Astrocyte (in vitro differentiated cells and primary cell): ENCODE results near the gene WWC2. TPM values are rescaled to one million over a fixed set of nuclear protein-coding genes. Genes with fewer than 3 reads are reported as not detected.

Experiments used
- DNase-seq: peaks from one replicate; pipeline ENCODE4 v3.0.0-alpha.2; 2010; ENCODE audit warnings: low read depth
- FAIRE-seq: peaks from 2 replicates; lab custom pipeline; 2011; peaks lifted over from hg19 to GRCh38; lab: Jason Lieb, UNC
- H2AFZ ChIP-seq: 2 replicates; pipeline ENCODE4 v1.6.0; 2012; ENCODE audit warnings: low read depth, low read length, inconsistent platforms
- H3K27ac ChIP-seq: 2 replicates; pipeline ENCODE4 v1.5.1; 2011; ENCODE audit warnings: low read depth, low read length, inconsistent platforms
- H3K27me3 ChIP-seq: 2 replicates; pipeline ENCODE4 v1.6.0; 2011; ENCODE audit warnings: low read length, inconsistent platforms; ENCODE audit not compliant: insufficient read depth
- H3K36me3 ChIP-seq: 2 replicates; pipeline ENCODE4 v1.5.1; 2011; ENCODE audit warnings: low read length, inconsistent platforms; ENCODE audit not compliant: insufficient read depth
- H3K4me1 ChIP-seq: 2 replicates; pipeline ENCODE4 v1.5.1; 2011; ENCODE audit warnings: low read length, inconsistent platforms; ENCODE audit not compliant: insufficient read depth
- H3K4me2 ChIP-seq: 2 replicates; pipeline ENCODE4 v1.6.0; 2012; ENCODE audit warnings: low read length, inconsistent platforms
- H3K4me3 ChIP-seq: 2 replicates; pipeline ENCODE4 v1.5.1; 2011; ENCODE audit warnings: low read depth, mild to moderate bottlenecking, low read length, inconsistent platforms; ENCODE audit not compliant: insufficient read depth
- H3K79me2 ChIP-seq: 2 replicates; pipeline ENCODE4 v1.6.0; 2012; ENCODE audit warnings: mild to moderate bottlenecking, low read length, inconsistent platforms; ENCODE audit not compliant: insufficient read depth
- H3K9ac ChIP-seq: 2 replicates; pipeline ENCODE4 v1.6.0; 2012; ENCODE audit warnings: mild to moderate bottlenecking, low read length, inconsistent platforms
- H3K9me3 ChIP-seq: 2 replicates; pipeline ENCODE4 v1.5.1; 2012; ENCODE audit warnings: low read depth, mild to moderate bottlenecking, low read length, inconsistent platforms; ENCODE audit not compliant: insufficient read depth
- H4K20me1 ChIP-seq: 2 replicates; pipeline ENCODE4 v1.6.0; 2012; ENCODE audit warnings: low read length, inconsistent platforms; ENCODE audit not compliant: insufficient read depth
- H3K27ac Mint-ChIP-seq: one replicate; pipeline ENCODE4 v1.8.0; 2021; ENCODE audit warnings: mild to moderate bottlenecking, mixed read lengths; ENCODE audit not compliant: unreplicated experiment
- H3K27me3 Mint-ChIP-seq: one replicate; pipeline ENCODE4 v1.8.0; 2021; ENCODE audit warnings: low read depth, mixed read lengths; ENCODE audit not compliant: unreplicated experiment
- H3K36me3 Mint-ChIP-seq: one replicate; pipeline ENCODE4 v1.8.0; 2021; ENCODE audit warnings: low read depth, mixed read lengths; ENCODE audit not compliant: unreplicated experiment
- H3K4me1 Mint-ChIP-seq: one replicate; pipeline ENCODE4 v1.8.0; 2021; ENCODE audit warnings: low read depth, mixed read lengths; ENCODE audit not compliant: unreplicated experiment
- H3K4me3 Mint-ChIP-seq: one replicate; pipeline ENCODE4 v1.8.0; 2021; ENCODE audit warnings: mild to moderate bottlenecking, moderate library complexity, mixed read lengths; ENCODE audit not compliant: unreplicated experiment
- H3K9me3 Mint-ChIP-seq: one replicate; pipeline ENCODE4 v1.8.0; 2021; ENCODE audit warnings: mild to moderate bottlenecking, mixed read lengths; ENCODE audit not compliant: unreplicated experiment
- EZH2 ChIP-seq: IDR thresholded peaks from 2 replicates; pipeline ENCODE4 v1.6.1; 2012; ENCODE audit warnings: mild to moderate bottlenecking, low read length, inconsistent platforms; ENCODE audit not compliant: insufficient read depth
- total RNA-seq: library from RNA; stranded (reverse); gene quantifications from 2 replicates; pipeline ENCODE4 v1.2.1, GENCODE V29; 2021
- TF ChIP-seq, protein P1 (sequence below): IDR thresholded peaks from 2 replicates; pipeline ENCODE4 v1.5.1; 2011; ENCODE audit warnings: low read depth, mild to moderate bottlenecking, inconsistent platforms, low read length, moderate library complexity; ENCODE audit not compliant: insufficient read depth

Gene WWC2
- total RNA-seq, 1 donor from 2014 or later = 62.6 TPM

DNA sequence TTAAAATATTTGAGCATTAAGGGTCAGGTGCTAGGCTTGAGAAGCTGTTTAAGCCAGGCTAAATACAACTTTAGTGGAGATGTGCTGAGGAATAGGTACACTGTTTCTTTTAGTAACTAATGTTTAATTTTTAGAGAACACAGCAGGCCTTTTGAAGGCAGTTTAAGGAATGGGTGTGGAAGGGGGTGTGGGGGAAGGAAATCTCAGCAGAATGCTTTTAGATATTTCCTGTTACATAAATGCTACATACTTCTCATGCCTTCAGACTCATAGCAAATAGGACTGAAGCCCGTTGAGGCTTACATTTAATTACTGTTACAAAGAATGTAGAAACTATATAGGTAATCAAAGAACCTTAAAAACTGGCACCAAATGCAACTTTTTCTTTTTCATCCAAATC is 66.3 kb downstream of the WWC2 start:
- Histone ChIP-seq H3K79me2 (peaks cover 88% of the 10 kb centered on the region), H4K20me1 (peaks cover 30% of the 10 kb centered on the region), H3K4me3 (no peak overlapping the region), H3K27me3 (no peaks in the 10 kb centered on the region), H3K9ac (no peak overlapping the region), H3K4me1 (peaks cover 3% of the 10 kb centered on the region), H3K4me2 (peak overlapping the region; percentile 34), H3K36me3 (no peaks in the 10 kb centered on the region), H3K9me3 (no peaks in the 10 kb centered on the region), H3K27ac (no peak overlapping the region), H2AFZ (no peak overlapping the region)
- DNase-seq = no peak
- no peaks in the 10 kb centered on the region for H3K9me3 Mint-ChIP-seq
- H3K4me3 Mint-ChIP-seq = no peak overlapping the region
- peak overlapping the region; percentile 44 for H3K27ac Mint-ChIP-seq
- peaks cover 29% of the 10 kb centered on the region for H3K4me1 Mint-ChIP-seq
- no peaks in the 10 kb centered on the region for H3K36me3 Mint-ChIP-seq
- TF ChIP-seq, protein P1, sequence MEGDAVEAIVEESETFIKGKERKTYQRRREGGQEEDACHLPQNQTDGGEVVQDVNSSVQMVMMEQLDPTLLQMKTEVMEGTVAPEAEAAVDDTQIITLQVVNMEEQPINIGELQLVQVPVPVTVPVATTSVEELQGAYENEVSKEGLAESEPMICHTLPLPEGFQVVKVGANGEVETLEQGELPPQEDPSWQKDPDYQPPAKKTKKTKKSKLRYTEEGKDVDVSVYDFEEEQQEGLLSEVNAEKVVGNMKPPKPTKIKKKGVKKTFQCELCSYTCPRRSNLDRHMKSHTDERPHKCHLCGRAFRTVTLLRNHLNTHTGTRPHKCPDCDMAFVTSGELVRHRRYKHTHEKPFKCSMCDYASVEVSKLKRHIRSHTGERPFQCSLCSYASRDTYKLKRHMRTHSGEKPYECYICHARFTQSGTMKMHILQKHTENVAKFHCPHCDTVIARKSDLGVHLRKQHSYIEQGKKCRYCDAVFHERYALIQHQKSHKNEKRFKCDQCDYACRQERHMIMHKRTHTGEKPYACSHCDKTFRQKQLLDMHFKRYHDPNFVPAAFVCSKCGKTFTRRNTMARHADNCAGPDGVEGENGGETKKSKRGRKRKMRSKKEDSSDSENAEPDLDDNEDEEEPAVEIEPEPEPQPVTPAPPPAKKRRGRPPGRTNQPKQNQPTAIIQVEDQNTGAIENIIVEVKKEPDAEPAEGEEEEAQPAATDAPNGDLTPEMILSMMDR = no peak
- TF ChIP-seq EZH2 = no peak
- no peak for FAIRE-seq
- no peaks in the 10 kb centered on the region for H3K27me3 Mint-ChIP-seq

DNA sequence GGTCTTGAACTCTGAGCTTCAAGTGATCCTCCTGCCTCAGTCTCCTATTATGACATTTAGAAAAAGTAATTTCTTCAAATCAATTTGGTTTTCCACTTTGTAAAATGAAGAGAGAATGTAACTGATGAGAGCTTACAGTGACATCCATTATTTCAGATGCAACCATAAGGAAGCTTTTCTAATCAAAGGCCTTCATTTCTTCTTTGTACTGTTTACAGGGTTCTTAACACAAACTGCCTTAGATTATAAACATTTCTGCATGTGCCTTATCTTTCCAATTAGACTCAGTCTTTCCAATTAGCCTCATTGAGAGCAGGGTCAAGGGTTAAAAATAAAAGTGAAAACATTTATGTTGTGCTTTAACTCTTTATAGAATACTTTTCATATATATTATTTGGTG is 71.8 kb downstream of the WWC2 start:
- no peak for FAIRE-seq
- Histone ChIP-seq H3K27ac (no peak overlapping the region), H3K9me3 (no peaks in the 10 kb centered on the region), H3K79me2 (peaks cover 93% of the 10 kb centered on the region), H3K27me3 (no peaks in the 10 kb centered on the region), H4K20me1 (peaks cover 44% of the 10 kb centered on the region), H2AFZ (no peak overlapping the region), H3K9ac (no peak overlapping the region), H3K4me2 (no peak overlapping the region), H3K4me3 (no peak overlapping the region), H3K4me1 (peaks cover 38% of the 10 kb centered on the region), H3K36me3 (no peaks in the 10 kb centered on the region)
- H3K4me1 Mint-ChIP-seq = peaks cover 38% of the 10 kb centered on the region
- H3K27ac Mint-ChIP-seq = no peak overlapping the region
- TF ChIP-seq, protein P1 = no peak
- TF ChIP-seq EZH2 = no peak
- no peaks in the 10 kb centered on the region for H3K36me3 Mint-ChIP-seq
- H3K4me3 Mint-ChIP-seq = no peak overlapping the region
- no peaks in the 10 kb centered on the region for H3K9me3 Mint-ChIP-seq
- H3K27me3 Mint-ChIP-seq = no peaks in the 10 kb centered on the region
- DNase-seq = no peak

GRCh38 chr4:183171484-183172267 is 72.6 kb downstream of the WWC2 start:
- no peak for TF ChIP-seq EZH2
- TF ChIP-seq, protein P1 = no peak
- Mint-ChIP-seq H3K4me3 (no peak overlapping the region), H3K9me3 (no peaks in the 10 kb centered on the region), H3K36me3 (no peaks in the 10 kb centered on the region), H3K27ac (no peak overlapping the region), H3K4me1 (peaks cover 34% of the 10 kb centered on the region), H3K27me3 (no peaks in the 10 kb centered on the region)
- no peaks in the 10 kb centered on the region for H3K9me3 ChIP-seq
- H3K27ac ChIP-seq = no peak overlapping the region
- peak overlapping the region; percentile 39 for H3K4me2 ChIP-seq
- no peaks in the 10 kb centered on the region for H3K27me3 ChIP-seq
- H3K4me1 ChIP-seq = peaks cover 41% of the 10 kb centered on the region
- H2AFZ ChIP-seq = no peak overlapping the region
- no peak for DNase-seq
- no peak for FAIRE-seq
- peaks cover 47% of the 10 kb centered on the region for H4K20me1 ChIP-seq
- no peak overlapping the region for H3K4me3 ChIP-seq
- H3K36me3 ChIP-seq = no peaks in the 10 kb centered on the region
- no peak overlapping the region for H3K9ac ChIP-seq
- H3K79me2 ChIP-seq = peaks cover 90% of the 10 kb centered on the region
